ENCODE data around the gene GALK2.
"Not testable (repeated sequence)": the region's sequence is repeated elsewhere in the genome, so short reads cannot be mapped to it uniquely, and the experiment has no call there.

Gene GALK2

DNA sequence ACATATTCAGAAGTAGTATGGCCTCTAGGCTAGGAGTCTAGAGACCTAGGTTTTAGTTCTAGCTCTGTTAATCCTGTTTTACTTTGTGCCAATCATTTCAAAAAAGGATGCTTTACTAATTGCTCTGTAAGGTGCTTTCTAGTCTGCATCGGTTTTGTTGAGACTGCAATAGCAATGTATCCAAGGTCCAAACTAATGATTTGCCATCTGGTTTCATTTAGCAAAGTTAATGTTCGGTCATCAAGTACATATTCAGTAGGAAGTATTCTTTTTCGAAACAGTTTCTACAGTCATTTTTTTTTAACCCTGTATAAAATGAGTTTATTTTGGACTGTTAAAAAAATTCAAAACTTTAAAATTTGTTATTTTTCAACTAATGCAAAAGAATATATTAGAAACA is 2.0 kb upstream of the GALK2 start:
- DNase-seq = no peak

DNA sequence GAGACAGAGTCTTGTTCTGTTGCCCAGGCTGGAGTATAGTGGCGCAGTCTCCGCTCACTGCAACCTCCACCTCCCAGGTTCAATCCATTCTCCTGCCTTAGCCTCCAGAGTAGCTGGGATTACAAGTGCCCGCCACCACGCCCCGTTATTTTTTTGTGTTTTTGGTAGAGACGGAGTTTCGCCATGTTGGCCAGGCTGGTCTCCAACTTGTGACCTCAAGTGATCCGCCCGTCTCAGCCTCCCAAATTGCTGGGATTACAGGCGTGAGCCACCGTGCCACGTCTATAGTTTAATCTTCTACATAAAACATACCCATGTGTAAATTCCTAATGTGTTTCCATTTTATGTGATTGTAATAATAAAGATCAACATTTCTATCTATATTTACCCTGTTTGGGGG is 1.7 kb downstream of the GALK2 start:
- no peak for DNase-seq

DNA sequence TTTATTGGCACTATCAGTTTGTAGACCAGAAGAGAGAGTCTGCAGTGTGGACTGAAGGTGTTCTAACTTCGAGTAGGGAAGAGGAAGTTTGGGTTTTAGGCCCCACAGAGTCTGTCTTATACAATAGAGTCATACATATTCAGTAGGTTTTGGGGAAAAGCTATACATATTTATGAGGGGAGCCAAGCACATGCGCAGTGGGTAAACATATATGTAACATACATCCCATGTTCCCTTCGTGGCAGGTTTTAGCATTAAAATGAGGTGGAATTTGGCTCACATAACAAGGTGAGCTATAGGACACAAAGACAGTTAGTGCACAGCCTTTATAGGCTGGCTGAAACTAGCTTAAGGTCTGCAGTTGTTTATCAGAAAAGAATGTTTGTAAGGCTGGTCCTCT is 4.9 kb downstream of the GALK2 start:
- no peak for DNase-seq

DNA sequence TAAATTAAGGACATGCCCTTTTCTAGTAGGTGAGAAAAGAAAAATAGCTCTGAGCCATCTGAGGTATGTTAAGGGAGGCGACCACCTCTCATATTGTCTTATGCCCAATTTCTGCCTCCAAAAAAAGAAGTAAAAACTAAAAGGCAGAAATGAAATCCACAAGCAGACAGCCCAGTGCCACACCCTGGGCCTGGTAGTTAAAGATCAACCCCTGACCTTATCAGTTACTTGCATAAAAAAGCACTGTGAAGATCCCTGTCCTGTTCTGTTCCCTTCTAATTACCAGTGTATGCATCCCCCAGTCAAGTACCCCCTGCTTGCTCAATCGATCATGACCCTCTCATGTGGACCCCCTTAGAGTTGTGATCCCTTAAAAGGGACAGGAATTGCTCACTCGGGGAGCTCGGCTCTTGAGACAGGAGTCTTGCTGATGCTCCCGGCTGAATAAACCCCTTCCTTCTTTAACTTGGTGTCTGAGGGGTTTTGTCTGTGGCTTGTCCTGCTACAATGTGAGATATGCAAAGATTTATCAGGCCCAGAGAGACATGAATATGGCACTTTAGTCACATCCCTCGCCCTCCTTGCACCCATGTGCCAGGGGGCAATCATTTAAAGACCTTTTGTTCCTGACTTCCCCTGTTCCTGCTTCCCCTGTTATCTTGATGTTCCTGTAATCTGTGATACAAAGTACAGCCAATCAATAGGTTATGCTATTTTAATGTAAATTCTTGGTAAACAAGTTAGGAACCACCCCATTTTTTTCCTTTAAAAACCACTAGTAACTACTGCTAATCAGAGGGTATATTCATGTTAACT is 5.7 kb downstream of the GALK2 start:
- DNase-seq = not testable (repeated sequence)

DNA sequence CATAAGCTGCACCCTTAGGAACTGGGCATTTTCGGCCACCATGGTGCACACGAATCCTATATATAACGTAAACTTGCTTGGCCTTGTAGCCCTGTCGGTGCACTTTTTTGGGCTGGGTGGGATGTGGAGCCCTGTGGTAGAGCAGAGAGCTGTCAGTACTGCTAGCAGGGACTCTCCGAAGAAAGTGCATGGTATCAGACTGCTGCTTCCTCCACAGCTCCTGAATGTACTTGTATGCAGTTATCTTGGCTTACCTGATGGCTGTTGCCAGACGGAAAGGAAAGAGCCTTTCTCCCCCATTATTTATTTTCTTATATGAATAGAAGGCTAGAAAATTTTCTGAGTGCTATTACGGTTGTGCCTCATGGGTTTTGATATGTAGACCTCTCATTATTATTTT is 8.4 kb downstream of the GALK2 start:
- DNase-seq = no peak

DNA sequence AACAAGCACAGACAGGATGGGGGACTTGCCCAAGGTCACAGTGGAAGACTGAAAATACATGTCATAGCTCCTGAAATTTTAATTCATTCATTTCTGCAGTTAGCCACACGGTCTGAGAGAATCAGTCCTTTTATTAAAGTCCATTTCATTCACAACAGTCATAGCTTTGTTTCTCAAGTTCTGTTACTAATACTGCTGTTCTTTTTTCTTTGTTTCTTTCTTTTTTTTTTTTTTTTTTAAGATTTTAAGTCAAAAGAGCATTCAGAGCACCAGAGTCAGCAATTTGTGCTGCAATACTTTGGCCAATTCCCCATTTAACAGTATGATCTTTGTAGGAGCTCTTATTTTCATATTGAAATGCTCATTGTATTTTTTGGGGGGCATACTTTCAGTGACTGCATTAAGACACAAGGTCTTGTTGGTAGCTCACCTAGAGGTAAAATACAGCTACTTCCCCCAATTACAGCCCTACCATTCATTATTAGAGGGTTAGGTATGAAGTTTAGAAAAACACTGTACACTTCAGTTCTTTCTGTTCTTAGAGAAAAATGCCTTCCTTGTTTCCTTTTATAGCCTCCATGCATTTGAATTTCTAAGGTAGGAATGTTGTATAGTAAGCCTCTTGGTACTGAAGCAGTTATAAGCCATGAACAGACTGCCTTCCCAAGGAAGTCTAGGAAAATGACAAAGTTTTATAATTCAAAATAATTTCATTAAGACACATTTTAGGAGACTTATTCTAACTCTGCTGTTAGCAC is 9.6 kb downstream of the GALK2 start:
- no peak for DNase-seq

DNA sequence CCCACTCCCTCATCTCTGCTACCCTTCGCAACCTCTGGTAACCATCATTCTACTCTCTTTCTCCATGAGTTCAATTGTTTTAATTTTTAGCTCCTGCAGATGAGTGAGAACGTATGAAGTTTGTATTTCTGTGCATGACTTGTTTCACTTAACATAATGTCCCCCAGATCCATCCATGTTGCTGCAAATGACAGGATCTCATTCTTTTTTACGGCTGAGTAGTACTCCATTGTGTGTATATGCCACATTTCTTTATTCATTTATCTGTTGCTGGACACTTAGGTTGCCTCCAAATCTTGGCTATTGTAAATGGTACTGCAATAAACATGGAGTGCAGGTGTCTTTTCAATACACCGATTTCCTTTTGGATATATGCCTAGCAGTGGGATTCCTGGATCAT is 12.1 kb downstream of the GALK2 start:
- no peak for DNase-seq

DNA sequence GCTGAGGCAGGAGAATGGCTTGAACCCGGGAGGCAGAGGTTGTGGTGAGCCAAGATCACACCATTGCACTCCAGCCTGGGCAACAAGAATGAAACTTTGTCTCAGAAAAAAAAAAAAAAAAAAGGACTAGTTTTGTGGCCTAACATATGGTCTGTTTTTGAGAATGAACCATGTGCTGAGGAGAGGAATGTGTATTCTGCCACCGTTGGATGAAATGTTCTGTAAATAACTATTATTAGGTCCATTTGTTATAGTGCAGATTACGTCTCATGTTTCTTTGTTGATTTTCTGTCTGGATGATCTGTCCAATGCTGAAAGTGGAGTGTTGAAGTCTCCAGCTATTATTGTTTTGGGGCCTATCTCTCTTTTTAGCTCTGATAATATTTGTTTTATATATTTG is 13.7 kb downstream of the GALK2 start:
- DNase-seq = not testable (repeated sequence)

- DNase-seq = peak; percentile 50
Measured at GRCh38 chr15:49185473-49185872, 15.4 kb downstream of the GALK2 start.

DNA sequence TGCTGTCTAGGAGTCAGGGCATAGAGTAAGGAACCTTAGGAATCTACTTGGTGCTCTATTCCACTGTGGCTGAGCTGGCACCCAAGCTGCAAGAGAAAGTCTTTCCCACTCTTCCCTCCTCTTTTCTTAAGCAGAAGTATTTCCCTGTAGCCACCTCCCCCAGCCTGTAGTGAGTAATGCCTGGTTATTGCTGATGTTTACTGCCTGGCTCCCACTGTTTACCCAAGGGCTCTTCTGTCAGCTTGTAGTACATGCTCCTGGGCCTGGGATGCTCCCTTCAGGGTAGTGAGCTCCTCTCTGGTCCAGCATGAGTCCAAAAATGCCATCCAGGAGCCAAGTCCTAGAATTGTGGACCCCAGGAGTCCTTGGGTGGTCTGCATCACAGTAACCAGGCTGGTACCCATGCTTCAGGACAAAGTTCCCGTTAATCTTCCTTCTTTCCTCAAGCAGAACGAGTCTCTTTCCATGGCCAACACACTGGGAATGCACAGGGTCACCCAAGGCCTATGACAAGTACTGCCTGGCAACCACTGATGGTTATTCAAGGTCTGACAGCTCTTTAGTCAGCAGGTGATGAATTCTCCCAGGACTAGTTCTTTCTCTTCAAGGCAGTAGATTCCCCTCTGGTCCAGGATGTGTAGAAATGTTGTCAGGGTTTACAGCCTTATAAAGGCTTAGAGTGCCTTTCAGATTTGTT is 17.6 kb downstream of the GALK2 start:
- DNase-seq = no peak

- no peak for DNase-seq
Measured at GRCh38 chr15:49188933-49189332, 18.9 kb downstream of the GALK2 start.

DNA sequence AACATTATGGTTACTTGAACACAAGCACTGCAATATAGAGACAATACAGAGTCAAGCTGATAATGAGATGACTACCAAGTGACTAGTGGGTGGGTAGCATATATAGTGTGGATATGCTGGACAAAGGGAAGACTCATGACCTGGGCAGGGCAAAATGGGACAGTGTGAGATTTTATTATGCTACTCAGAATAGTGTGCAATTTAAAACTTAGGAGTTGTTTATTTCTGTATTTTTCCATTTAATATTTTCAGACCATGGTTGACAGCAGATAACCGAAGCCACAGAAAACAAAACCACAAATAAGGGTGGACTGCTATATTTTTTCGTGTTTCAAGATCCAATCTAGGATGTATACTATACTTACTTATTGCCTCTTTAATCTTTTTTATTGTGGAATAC is 19.6 kb downstream of the GALK2 start:
- DNase-seq = no peak

GRCh38 chr15:49190586-49190985 is 20.5 kb downstream of the GALK2 start:
- DNase-seq = no peak

DNA sequence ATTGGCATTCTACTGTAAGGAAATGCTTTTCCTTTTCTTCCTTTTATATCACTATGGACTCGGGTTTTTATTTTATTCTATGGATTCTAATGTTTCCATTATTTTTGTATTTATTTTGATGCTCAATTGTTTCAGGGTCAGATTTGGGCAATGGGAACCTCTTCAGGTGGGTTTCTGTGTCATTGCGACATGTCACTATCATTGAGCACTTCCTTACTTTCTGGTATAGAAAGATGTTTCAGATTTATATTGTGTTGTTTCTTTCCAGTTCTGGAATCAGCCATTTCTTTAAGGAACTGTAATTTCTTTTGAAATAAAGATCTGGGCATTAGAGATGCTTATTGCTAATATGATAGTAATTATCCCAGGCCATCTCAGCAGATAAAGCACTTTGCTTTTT is 21.8 kb downstream of the GALK2 start:
- no peak for DNase-seq

DNA sequence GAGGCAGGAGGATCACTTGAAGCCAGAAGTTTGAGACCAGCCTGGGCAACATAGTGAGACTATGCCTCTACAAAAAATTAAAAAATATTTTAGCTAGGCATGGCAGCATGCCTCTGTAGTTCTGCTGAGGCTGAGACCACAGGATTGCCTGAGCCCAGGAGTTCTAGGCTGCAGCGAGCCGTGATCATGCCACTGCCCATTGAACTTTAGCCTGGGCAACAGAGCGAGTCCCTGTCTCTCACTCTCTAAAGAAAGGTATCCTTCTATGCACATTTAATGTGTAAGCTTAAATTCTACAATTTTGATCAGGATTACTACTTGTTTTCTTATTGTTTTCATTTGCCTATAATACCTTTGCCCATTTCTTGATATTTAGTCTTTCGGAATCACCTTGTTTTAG is 26.8 kb downstream of the GALK2 start:
- DNase-seq = no peak

- no peak for DNase-seq
Measured at GRCh38 chr15:49199666-49200065, 29.6 kb downstream of the GALK2 start.

DNA sequence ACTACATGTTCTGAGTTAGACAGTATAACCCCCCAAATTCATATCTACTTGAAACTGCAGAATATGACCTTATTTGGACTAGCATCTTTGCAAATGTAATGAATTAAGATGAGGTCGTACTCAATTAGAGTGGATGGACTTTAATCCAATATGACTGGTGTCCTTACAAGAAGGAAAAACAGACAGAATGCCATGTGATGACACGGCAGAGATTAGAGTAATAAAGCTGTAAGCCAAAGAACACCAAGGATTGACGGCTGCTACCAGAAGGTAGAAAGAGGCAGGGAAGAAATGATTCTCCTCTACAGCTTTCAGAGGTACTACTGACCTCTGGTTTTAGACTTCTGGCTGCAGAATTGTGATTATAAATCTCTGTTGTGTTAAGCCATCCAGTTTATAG is 30.3 kb downstream of the GALK2 start:
- DNase-seq = no peak

- DNase-seq = not testable (repeated sequence)
Measured at GRCh38 chr15:49208102-49208501, 38.1 kb downstream of the GALK2 start.

GRCh38 chr15:49212897-49213296 is 42.9 kb downstream of the GALK2 start:
- DNase-seq = no peak

DNA sequence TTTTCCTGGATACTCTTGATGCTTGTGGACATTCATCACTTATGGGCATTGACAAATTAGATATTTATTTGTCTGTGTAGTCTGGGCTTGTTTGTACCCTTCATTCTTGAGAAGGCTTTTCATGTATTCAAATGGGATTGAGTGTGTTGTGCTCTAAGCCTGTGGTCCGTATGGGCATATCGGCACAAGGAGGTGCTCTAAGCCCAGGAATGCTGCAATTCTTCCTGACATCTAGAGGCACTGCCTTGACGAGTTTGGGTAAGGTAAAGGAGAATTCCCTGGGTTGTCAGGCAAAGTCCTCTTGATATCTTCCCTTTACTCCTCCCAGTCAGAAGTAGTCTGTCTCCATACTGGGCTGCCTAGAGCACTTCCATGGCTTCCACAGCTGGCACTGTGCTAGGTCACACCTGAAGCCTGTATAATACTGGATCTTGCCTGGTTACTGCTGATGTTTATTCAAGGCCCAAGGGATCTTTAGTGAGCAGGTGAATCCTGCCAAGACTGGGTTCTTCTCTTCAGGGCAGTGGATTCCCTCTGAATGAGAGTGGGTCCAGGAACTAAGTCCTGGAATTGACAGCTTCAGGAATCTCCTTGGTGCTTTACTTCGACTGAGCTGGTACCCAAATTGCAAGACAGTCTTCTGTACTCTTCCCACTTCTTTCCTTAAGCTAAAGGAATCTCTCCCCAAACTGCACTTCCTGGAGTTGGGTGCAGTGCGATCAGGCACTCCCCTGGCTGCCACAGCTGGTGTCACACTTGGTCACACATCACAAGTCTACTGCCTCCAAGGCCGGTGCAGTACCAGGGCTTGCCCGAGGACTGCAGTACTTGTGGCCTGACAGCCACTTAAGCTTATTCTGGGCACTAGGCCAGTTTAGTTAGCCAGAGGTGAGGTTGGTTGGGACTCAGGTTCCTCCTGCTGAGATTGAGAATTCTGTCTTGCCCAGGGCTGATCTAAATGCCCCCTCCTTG is 46.0 kb downstream of the GALK2 start:
- DNase-seq = no peak

- no peak for DNase-seq
Measured at GRCh38 chr15:49223536-49224274, 53.7 kb downstream of the GALK2 start.
